ENCODE measurements around the gene SLIT3.

The SLIT3 gene

GRCh38 chr5:169063316-169063953 is 237.5 kb downstream of the SLIT3 start:
- DNase-seq, result no peak

GRCh38 chr5:169062690-169063089 is 238.2 kb downstream of the SLIT3 start:
- no peak for DNase-seq

- DNase-seq, result no peak
These were observed 246.4 kb downstream of the SLIT3 start for GRCh38 chr5:169054506-169054905.

- no peak for DNase-seq
These were observed 248.7 kb downstream of the SLIT3 start for GRCh38 chr5:169052207-169052606.

- DNase-seq, result no peak
These were observed 249.6 kb downstream of the SLIT3 start for GRCh38 chr5:169051351-169051750.

GRCh38 chr5:169050636-169051035 is 250.3 kb downstream of the SLIT3 start:
- DNase-seq, result no peak

- DNase-seq, result no peak
These were observed 250.8 kb downstream of the SLIT3 start for GRCh38 chr5:169050146-169050571.

GRCh38 chr5:169049712-169050111 is 251.2 kb downstream of the SLIT3 start:
- DNase-seq, result no peak

GRCh38 chr5:169048181-169049125 is 252.5 kb downstream of the SLIT3 start:
- no peak for DNase-seq

- DNase-seq, result no peak
These were observed 256.0 kb downstream of the SLIT3 start for GRCh38 chr5:169044962-169045361.

- no peak for DNase-seq
These were observed 259.8 kb downstream of the SLIT3 start for GRCh38 chr5:169041180-169041579.

GRCh38 chr5:169039592-169039991 is 261.3 kb downstream of the SLIT3 start:
- DNase-seq, result no peak

GRCh38 chr5:169037466-169037865 is 263.5 kb downstream of the SLIT3 start:
- DNase-seq, result no peak

GRCh38 chr5:169036079-169036805 is 264.7 kb downstream of the SLIT3 start:
- DNase-seq, result no peak

GRCh38 chr5:169029661-169030274 is 271.2 kb downstream of the SLIT3 start:
- DNase-seq, result no peak

GRCh38 chr5:169029037-169029436 is 271.9 kb downstream of the SLIT3 start:
- DNase-seq, result no peak

- no peak for DNase-seq
These were observed 273.4 kb downstream of the SLIT3 start for GRCh38 chr5:169027501-169028061.

GRCh38 chr5:169025491-169025890 is 275.4 kb downstream of the SLIT3 start:
- no peak for DNase-seq

- DNase-seq, result no peak
These were observed 276.5 kb downstream of the SLIT3 start for GRCh38 chr5:169024421-169024820.

- DNase-seq, result no peak
These were observed 278.2 kb downstream of the SLIT3 start for GRCh38 chr5:169022718-169023117.

GRCh38 chr5:169020102-169020501 is 280.8 kb downstream of the SLIT3 start:
- no peak for DNase-seq

GRCh38 chr5:169018925-169019324 is 282.0 kb downstream of the SLIT3 start:
- DNase-seq, result no peak

GRCh38 chr5:169015991-169016390 is 284.9 kb downstream of the SLIT3 start:
- no peak for DNase-seq
